GM19035 (cell line): Measurements from ENCODE around the gene C3.
"Not testable (repeated sequence)": the region's sequence is repeated elsewhere in the genome, so short reads cannot be mapped to it uniquely, and the experiment has no call there.

Experiments used
- ATAC-seq: cut with Tn5 transposase; IDR thresholded peaks from one replicate; pipeline ENCODE4 v1.9.1; 2021; ENCODE audit not compliant: unreplicated experiment

The C3 gene

GRCh38 chr19:6713773-6714692 lies 6.4 kb downstream of the C3 start:
- ATAC-seq, result no peak

DNA sequence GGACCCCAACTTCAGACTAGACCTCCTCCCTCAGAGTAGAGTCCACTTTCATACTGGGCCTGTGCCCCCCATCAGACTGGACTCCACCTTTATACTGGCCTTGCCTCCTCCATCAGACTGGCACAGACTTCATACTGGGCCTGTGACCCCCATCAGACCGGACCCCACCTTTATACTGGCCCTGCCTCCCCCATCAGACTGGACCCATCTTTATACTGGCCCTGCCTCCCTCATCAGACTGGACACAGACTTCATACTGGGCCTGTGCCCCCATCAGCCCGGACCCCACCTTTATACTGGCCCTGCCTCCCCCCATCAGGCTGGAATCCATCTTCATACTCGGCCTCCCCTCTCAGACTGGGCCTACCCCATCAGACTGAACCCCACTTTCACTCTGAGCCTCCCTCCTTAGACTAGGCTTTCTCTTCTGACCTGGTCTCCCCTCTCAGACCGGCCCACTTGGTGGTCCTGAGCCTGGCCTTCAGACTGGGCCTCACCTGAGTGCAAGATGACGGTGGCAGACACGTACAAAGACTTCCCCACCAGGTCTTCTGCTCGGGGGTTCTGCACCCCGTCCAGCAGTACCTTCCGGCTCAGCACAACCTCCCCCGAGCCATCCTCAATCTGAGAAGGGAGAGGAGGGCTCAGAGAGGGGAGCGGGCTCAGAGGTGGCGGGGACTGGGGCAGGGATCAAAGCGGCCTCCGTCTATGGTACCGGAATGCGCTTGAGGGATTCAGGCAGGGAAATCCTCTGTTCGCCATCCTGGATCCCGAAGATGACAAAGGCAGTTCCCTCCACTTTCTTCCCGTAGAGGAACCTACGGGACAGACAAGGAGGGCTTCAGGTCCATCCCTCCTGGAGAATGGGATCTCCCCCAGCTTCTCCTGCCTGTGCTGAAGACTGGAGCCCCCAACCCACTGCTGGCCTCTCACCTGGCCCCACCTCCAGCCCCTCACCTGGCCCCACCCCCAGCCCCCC lies 7.5 kb downstream of the C3 start:
- ATAC-seq, result no peak

GRCh38 chr19:6712231-6712630 lies 8.2 kb downstream of the C3 start:
- ATAC-seq, result no peak

- no peak for ATAC-seq
Observed at GRCh38 chr19:6711605-6712004, 8.8 kb downstream of the C3 start.

GRCh38 chr19:6711078-6711361 lies 9.4 kb downstream of the C3 start:
- ATAC-seq, result no peak

DNA sequence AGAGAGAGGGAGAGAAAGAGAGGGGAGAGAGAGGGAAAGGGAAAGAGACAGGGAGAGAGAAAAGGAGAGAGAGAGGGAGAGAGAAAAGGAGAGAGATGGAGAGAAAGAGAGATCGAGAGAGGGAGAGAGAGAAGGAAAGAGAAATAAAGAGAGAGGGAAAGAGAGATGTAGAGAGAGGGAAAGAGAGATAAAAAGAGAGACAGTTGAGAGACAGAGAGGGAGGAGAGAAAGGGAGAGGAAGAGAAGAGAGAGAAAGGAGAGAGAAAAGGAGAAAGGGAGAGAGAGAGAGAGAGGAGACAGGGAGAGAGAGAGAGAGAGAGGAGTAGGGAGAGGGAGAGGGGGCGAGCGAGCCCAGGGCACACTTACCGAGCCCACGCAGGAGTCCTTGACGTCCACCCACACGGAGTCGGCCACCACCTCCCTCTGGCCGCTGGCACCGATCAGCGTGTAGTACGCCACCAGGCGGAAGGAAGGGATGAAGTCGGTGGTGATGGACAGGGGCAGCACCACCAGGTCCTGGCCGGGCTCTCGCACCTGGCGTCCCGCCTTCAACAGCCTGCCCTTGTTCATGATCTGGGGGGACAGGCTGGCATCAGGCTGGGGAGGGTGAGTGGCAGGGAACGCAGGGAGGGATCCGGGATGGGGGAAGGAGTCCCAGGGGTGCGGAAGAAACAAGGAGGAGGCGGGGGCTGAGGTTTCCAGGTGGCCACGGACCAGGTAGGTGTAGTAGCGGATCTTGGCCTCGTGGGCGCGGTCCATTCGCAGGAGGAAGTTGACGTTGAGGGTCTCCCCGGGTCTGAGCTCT lies 10.0 kb downstream of the C3 start:
- no peak for ATAC-seq

- no peak for ATAC-seq
Observed at GRCh38 chr19:6709549-6709948, 10.9 kb downstream of the C3 start.

DNA sequence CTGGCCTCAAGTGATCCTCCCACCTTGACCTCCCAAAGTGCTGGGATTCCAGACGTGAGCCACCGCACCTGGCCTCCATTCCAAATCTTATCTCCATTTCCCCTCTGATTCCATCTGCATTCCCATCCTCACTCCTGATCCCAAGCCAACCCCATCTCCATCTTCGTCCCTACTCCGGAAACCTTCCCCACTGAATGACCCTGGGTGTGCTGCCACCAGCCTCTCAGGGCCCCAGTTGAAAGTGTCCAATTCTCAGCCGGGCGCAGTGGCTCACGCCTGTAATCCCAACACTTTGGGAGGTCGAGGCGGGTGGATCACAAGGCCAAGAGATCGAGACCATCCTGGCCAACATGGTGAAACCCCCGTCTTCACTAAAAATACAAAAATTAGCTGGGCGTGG lies 11.5 kb downstream of the C3 start:
- not testable (repeated sequence) for ATAC-seq

DNA sequence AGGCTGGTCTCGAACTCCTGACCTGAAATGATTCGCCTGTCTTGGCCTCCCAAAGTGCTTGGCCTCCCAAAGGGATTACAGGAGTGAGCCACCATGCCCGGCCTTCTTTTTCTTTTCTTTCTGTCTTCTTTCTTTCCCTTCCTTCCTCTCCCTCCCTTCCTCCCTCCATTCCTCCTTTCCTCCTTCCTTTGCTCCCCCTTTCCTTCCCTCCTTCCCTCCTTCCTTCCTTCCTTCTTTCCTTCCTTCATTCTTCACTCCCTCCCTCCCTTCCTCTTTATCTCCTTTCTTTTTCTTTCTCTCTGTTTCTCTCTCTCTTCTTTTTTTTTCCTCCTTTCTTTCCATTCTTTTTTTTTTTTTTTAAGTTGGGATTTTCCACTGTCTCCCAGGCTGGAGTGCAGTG lies 12.1 kb downstream of the C3 start:
- no peak for ATAC-seq

DNA sequence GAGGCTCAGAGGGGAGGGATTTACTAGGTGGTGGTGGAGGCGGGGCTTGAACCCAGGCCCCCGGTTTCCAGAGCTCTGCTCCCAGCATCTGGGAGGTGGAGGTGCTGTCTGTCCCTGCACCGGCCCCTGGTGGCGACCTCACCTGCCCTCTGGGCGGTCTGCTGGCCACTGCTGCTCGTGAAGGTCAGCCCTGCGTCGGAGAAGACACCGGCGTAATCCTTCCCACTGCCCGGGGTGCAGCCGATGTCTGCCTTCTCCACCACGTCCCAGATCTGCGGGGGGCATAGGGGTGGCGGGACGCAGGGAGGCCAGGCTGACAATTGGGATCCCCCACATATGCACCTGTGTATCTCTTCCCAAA lies 12.8 kb downstream of the C3 start:
- no peak for ATAC-seq

GRCh38 chr19:6707011-6707657 lies 13.3 kb downstream of the C3 start:
- ATAC-seq, result no peak

DNA sequence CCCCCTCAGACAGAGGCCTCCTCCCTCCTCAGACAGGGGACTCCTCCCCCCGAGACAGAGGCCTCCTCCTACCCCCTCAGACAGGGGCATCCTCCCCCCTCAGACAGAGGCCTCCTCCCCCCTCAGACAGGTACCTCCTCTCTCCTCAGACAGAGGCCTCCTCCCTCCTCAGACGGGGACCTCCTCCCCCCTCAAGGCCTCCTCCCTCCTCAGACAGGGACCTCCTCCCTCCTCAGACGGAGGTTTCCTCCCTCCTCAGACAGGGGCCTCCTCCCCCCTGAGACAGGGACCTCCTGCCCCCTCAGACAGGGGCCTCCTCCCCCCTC lies 13.9 kb downstream of the C3 start:
- no peak for ATAC-seq

- no peak for ATAC-seq
Observed at GRCh38 chr19:6705931-6706632, 14.4 kb downstream of the C3 start.

DNA sequence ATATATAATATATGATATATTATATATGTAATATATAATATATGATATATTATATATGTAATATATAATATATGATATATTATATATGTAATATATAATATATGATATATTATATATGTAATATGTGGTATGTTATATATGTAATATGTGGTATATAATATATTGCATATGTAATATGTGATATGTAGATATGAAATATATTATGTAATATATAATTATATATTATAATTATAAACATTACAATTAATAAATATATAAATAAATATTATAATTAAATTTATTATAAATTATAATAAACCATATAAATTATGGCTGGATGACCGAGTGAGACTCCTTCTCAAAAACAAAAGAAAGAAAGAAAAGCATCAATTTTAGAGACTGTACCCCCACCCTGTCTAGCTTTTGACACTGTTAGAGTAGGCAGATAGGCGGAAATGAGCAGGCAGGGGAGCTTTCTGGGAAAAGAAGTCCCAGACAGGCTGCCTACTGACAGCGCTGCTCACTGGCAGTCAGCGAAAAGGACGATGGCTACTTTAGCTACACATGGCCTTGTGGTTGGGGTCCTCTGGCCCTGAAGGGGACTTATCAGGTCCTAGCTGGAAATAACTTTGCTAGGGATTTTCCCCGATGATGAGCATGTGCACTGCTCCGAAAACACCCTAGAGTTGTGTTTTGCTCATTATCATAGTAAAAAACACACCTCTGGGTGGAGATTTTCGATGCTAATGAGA lies 19.7 kb downstream of the C3 start:
- ATAC-seq, result no peak

DNA sequence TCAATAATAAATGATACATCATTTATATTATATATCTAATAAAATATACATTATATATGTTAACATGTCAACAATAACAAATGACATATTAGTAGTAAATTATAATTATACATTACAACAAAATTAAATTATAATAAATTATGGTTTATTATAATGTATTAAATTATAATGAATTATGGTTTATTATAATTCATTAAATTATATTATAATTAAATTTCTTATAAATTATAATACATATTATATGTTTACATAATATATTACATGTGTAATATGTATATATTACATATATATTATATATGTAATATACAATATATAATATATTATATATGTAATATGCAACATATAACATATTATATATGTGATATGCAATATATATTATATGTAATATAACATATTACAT lies 20.5 kb downstream of the C3 start:
- no peak for ATAC-seq

- no peak for ATAC-seq
Observed at GRCh38 chr19:6697291-6697690, 23.2 kb downstream of the C3 start.

GRCh38 chr19:6696239-6696820 lies 24.1 kb downstream of the C3 start:
- no peak for ATAC-seq

GRCh38 chr19:6694147-6694815 lies 26.2 kb downstream of the C3 start:
- no peak for ATAC-seq

DNA sequence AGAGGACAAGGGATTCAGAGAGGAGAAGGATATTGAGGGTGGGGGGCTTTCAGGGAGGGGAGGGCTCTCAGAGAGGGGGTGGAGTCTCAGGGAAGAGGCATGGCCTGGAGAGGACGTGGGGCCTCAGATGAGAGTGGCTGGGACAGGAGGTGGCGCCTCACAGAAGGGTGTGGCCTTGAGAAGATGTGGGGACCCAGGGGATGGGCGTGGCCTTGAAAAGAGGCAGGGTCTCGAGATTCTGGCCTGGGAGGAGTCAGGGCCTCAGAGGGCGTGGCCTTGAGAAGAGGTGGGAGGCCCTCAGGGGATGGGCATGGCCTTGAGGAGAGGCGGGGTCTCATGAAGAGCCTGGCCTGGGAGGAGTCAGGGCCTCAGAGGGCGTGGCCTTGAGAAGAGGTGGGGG lies 26.8 kb downstream of the C3 start:
- no peak for ATAC-seq
